SK-N-SH (cell line): ENCODE results near the gene MPPED2. TPM values are rescaled to one million over a fixed set of nuclear protein-coding genes. Genes with fewer than 3 reads are reported as not detected.

Source experiments
- CTCF ChIA-PET: fragments of 300-600, 350-600 bp; formaldehyde crosslinking; extraction: SDS; loops from one replicate; lab custom pipeline; 2021; lab: Yijun Ruan, JAX
- POLR2A ChIA-PET: fragments of 350-600 bp; sonication (Branson Sonifier 250); formaldehyde crosslinking; extraction: SDS; loops from one replicate; lab custom pipeline; 2020; ENCODE audit warnings: antibody characterized with exemption, inconsistent platforms; lab: Yijun Ruan, JAX
- DNase-seq: peaks from one replicate; pipeline ENCODE4 v3.0.0; 2012
- H2AFZ ChIP-seq: fragments of 200-600 bp; sonication (generic); 2 replicates; pipeline ENCODE4 v1.8.1; 2016; ENCODE audit warnings: antibody characterized with exemption, mild to moderate bottlenecking, low read depth
- H3F3A ChIP-seq: fragments of 200-600 bp; sonication (generic); replicated peaks from 2 replicates; pipeline ENCODE3; 2016; ENCODE audit warnings: antibody characterized with exemption, mild to moderate bottlenecking; ENCODE audit not compliant: insufficient read depth
- H3K27ac ChIP-seq, 2 experiments: fragments of 200-500 bp in 1 of 2; fragments of 200-600 bp in 1 of 2; sonication (Bioruptor generic) in 1 of 2; sonication (generic), shearing (Covaris generic) in 1 of 2; 2 replicates each; pipeline versions ENCODE4 v1.5.1 to v1.6.1; 2014 to 2016; ENCODE audit warnings: low read depth in 2 of 2, inconsistent platforms in 1 of 2, low read length in 1 of 2, mild to moderate bottlenecking in 1 of 2, mixed read lengths in 1 of 2
- H3K27me3 ChIP-seq: fragments of 200-600 bp; sonication (generic), shearing (Covaris generic); 2 replicates; pipeline ENCODE4 v1.6.1; 2016; ENCODE audit warnings: mixed run types; ENCODE audit not compliant: insufficient read depth
- H3K36me3 ChIP-seq, 2 experiments: fragments of 200-500 bp in 1 of 2; fragments of 200-600 bp in 1 of 2; sonication (Bioruptor generic) in 1 of 2; sonication (generic) in 1 of 2; replicated peaks in 1 of 2; 2 replicates each; pipeline versions ENCODE3 to v1.5.1; 2014 to 2016; ENCODE audit warnings: low read length in 1 of 2, mild to moderate bottlenecking in 1 of 2; ENCODE audit not compliant: insufficient read depth in 2 of 2, control insufficient read depth in 1 of 2
- H3K4me1 ChIP-seq, 2 experiments: fragments of 200-500 bp in 1 of 2; fragments of 200-600 bp in 1 of 2; sonication (Bioruptor generic) in 1 of 2; sonication (generic), shearing (Covaris generic) in 1 of 2; 2 replicates each; pipeline versions ENCODE4 v1.5.1 to v1.6.1; 2014 to 2016; ENCODE audit warnings: low read depth in 1 of 2, low read length in 1 of 2, mixed run types in 1 of 2; ENCODE audit not compliant: insufficient read depth in 2 of 2, control insufficient read depth in 1 of 2
- H3K4me2 ChIP-seq: fragments of 200-600 bp; sonication (generic), shearing (Covaris generic); 2 replicates; pipeline ENCODE4 v1.6.1; 2017; ENCODE audit warnings: mixed run types
- H3K4me3 ChIP-seq, 2 experiments: fragments of 200-500 bp in 1 of 2; fragments of 200-600 bp in 1 of 2; sonication (Bioruptor generic) in 1 of 2; sonication (generic), shearing (Covaris generic) in 1 of 2; 2 replicates each; pipeline versions ENCODE4 v1.5.1 to v1.8.1; 2014 to 2016; ENCODE audit warnings: low read depth in 2 of 2, inconsistent platforms in 1 of 2, low read length in 1 of 2, mild to moderate bottlenecking in 1 of 2, mixed read lengths in 1 of 2, moderate library complexity in 1 of 2
- H3K79me2 ChIP-seq: fragments of 200-600 bp; sonication (generic); 2 replicates; pipeline ENCODE4 v1.8.1; 2017; ENCODE audit warnings: mild to moderate bottlenecking; ENCODE audit not compliant: insufficient read depth
- H3K9ac ChIP-seq: fragments of 200-600 bp; sonication (generic); 2 replicates; pipeline ENCODE4 v1.6.1; 2017; ENCODE audit warnings: mixed run types
- H3K9me2 ChIP-seq: fragments of 200-600 bp; sonication (generic); 2 replicates; pipeline ENCODE4 v1.6.1; 2017; ENCODE audit warnings: mixed run types
- H3K9me3 ChIP-seq: fragments of 200-600 bp; sonication (generic); 2 replicates; pipeline ENCODE4 v1.6.1; 2017; ENCODE audit warnings: mixed run types, mild to moderate bottlenecking, moderate library complexity
- H4K20me1 ChIP-seq: fragments of 200-600 bp; sonication (generic); 2 replicates; pipeline ENCODE4 v1.6.1; 2017; ENCODE audit warnings: mild to moderate bottlenecking, mixed run types; ENCODE audit not compliant: insufficient read depth
- CTCF ChIP-seq: fragments of 200-600 bp; sonication (generic); IDR thresholded peaks from 2 replicates; pipeline ENCODE4 v1.6.1; 2017; ENCODE audit warnings: antibody characterized with exemption, mild to moderate bottlenecking, moderate library complexity
- ELF1 ChIP-seq: IDR thresholded peaks from 2 replicates; pipeline ENCODE4 v1.4.0; 2012
- EP300 ChIP-seq, 2 experiments: IDR thresholded peaks; 2 replicates each; pipeline versions ENCODE4 v1.4.0 to v1.6.1; 2012; ENCODE audit warnings: borderline replicate concordance in 1 of 2, low read depth in 1 of 2, low read length in 1 of 2
- FOSL2 ChIP-seq: IDR thresholded peaks from 2 replicates; pipeline ENCODE4 v1.4.0; 2012; ENCODE audit warnings: low read depth, mild to moderate bottlenecking, moderate library complexity, borderline replicate concordance
- FOXJ3 ChIP-seq: sonication (generic); formaldehyde crosslinking; IDR thresholded peaks from 2 replicates; pipeline ENCODE4 v1.5.1; 2020; ENCODE audit warnings: mild to moderate bottlenecking, missing genetic modification reagents
- JUND ChIP-seq: IDR thresholded peaks from 2 replicates; pipeline ENCODE4 v1.4.0; 2012
- MAX ChIP-seq: IDR thresholded peaks from 2 replicates; pipeline ENCODE4 v1.4.0; 2012; ENCODE audit warnings: low read depth
- NFIC ChIP-seq: IDR thresholded peaks from 2 replicates; pipeline ENCODE4 v1.4.0; 2012; ENCODE audit warnings: borderline replicate concordance
- POLR2AphosphoS5 ChIP-seq: IDR thresholded peaks from 2 replicates; pipeline ENCODE4 v1.6.1; 2012; ENCODE audit warnings: low read depth, low read length
- RFX5 ChIP-seq: IDR thresholded peaks from 2 replicates; pipeline ENCODE4 v1.6.1; 2012; ENCODE audit warnings: mild to moderate bottlenecking, improper control_type of control experiment, low read length
- SIN3A ChIP-seq: IDR thresholded peaks from 2 replicates; pipeline ENCODE4 v1.6.1; 2012; ENCODE audit warnings: low read depth, mild to moderate bottlenecking, low read length, moderate library complexity, borderline replicate concordance
- TCF12 ChIP-seq: IDR thresholded peaks from 2 replicates; pipeline ENCODE4 v1.4.0; 2012
- WGBS: methylation state at CpG from one replicate; pipeline ENCODE4 v1.1.6; 2017; ENCODE audit warnings: low lambda C conversion rate; 5-methylcytosine and 5-hydroxymethylcytosine counted together
- polyA plus RNA-seq, 3 experiments: library from polyadenylated mRNA; depleted of rRNA; stranded (reverse); fragments of >200 nt; gene quantifications; 2 replicates each; pipeline ENCODE4 v1.2.3, GENCODE V29; 2012
- TF ChIP-seq, protein P1 (sequence below): IDR thresholded peaks from 2 replicates; pipeline ENCODE4 v1.4.0; 2012; ENCODE audit warnings: low read depth, borderline replicate concordance
- TF ChIP-seq, protein P2 (sequence below): fragments of 150-350 bp; IDR thresholded peaks from 2 replicates; pipeline ENCODE4 v1.6.1; 2016; ENCODE audit warnings: mild to moderate bottlenecking, low read depth, low read length

MPPED2 gene
- polyA plus RNA-seq, 1 of the 3 experiments (the other 2 are of a cell fraction) = 0.05 TPM

DNA sequence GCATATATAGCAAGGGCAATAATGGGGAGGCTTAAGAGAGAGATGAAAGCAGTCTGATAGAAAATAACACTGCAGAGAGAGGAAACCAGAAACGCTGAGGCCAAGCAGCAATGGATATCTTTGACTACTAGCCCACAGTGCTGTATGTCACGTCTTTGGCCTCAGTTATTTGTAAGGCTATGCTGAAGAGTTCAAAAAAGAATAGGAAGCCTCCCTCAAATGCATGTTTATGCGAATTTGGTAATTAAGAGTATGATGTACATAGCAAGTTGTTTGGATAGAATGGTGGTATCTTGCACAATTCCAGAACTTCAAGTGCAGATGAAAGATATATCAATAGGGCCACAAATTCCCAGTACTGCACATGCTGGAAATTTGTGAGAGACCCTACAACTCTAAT is 89.2 kb downstream of the MPPED2 start (continued):
- TF ChIP-seq SIN3A (no peak), FOSL2 (no peak), EP300 (IDR thresholded peaks at IDR 0.05; ENCODE audit: borderline replicate concordance in 1 of 2, low read depth in 1 of 2, low read length in 1 of 2) (no peak), POLR2AphosphoS5 (no peak), FOXJ3 (no peak), TCF12 (no peak)

GRCh38 chr11:30495437-30495836 is 90.7 kb downstream of the MPPED2 start:
- Histone ChIP-seq H3K36me3 (no peaks in the 10 kb centered on the region), H3K79me2 (no peaks in the 10 kb centered on the region), H3K27me3 (no peaks in the 10 kb centered on the region), H3K4me3 (no peak overlapping the region), H3K9me3 (no peaks in the 10 kb centered on the region), H2AFZ (no peak overlapping the region), H3K9me2 (no peaks in the 10 kb centered on the region), H3K4me1 (peaks cover 0 to 9% of the 10 kb centered on the region in 2 experiments; a peak in 2 of 4 replicates), H3F3A (no peaks in the 10 kb centered on the region), H3K4me2 (no peak overlapping the region), H4K20me1 (no peaks in the 10 kb centered on the region), H3K27ac (no peak overlapping the region), H3K9ac (no peak overlapping the region)
- TF ChIP-seq, protein P1, sequence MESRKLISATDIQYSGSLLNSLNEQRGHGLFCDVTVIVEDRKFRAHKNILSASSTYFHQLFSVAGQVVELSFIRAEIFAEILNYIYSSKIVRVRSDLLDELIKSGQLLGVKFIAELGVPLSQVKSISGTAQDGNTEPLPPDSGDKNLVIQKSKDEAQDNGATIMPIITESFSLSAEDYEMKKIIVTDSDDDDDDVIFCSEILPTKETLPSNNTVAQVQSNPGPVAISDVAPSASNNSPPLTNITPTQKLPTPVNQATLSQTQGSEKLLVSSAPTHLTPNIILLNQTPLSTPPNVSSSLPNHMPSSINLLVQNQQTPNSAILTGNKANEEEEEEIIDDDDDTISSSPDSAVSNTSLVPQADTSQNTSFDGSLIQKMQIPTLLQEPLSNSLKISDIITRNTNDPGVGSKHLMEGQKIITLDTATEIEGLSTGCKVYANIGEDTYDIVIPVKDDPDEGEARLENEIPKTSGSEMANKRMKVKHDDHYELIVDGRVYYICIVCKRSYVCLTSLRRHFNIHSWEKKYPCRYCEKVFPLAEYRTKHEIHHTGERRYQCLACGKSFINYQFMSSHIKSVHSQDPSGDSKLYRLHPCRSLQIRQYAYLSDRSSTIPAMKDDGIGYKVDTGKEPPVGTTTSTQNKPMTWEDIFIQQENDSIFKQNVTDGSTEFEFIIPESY = no peak
- TF ChIP-seq ELF1 = no peak
- no peak for TF ChIP-seq MAX
- no peak for TF ChIP-seq FOSL2
- TF ChIP-seq NFIC = no peak
- TF ChIP-seq, protein P2, sequence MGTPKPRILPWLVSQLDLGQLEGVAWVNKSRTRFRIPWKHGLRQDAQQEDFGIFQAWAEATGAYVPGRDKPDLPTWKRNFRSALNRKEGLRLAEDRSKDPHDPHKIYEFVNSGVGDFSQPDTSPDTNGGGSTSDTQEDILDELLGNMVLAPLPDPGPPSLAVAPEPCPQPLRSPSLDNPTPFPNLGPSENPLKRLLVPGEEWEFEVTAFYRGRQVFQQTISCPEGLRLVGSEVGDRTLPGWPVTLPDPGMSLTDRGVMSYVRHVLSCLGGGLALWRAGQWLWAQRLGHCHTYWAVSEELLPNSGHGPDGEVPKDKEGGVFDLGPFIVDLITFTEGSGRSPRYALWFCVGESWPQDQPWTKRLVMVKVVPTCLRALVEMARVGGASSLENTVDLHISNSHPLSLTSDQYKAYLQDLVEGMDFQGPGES = no peak
- no peak for TF ChIP-seq TCF12
- no peak for TF ChIP-seq CTCF
- no peak for TF ChIP-seq JUND
- TF ChIP-seq RFX5 = no peak
- DNase-seq = no peak
- ChIA-PET CTCF (no interaction called here), POLR2A (no interaction called here)
- WGBS = 31% methylated on average over 5 of the region's 5 CpGs
